Fibroblast of mammary gland (primary cell): ENCODE data around the gene SUOX.

Source experiments
- DNase-seq: peaks from one replicate; pipeline ENCODE4 v3.0.0-alpha.2; 2010; ENCODE audit warnings: low read depth
- H3K4me3 ChIP-seq: 2 replicates; pipeline ENCODE4 v1.5.1; 2011; ENCODE audit warnings: low read depth, mild to moderate bottlenecking, low read length, moderate library complexity; ENCODE audit not compliant: control insufficient read depth
- CTCF ChIP-seq: conservative IDR thresholded peaks from 2 replicates; pipeline ENCODE4 v1.5.1; 2011; ENCODE audit warnings: low read depth, low read length, inconsistent platforms; ENCODE audit not compliant: control insufficient read depth, insufficient read depth

The SUOX gene

DNA sequence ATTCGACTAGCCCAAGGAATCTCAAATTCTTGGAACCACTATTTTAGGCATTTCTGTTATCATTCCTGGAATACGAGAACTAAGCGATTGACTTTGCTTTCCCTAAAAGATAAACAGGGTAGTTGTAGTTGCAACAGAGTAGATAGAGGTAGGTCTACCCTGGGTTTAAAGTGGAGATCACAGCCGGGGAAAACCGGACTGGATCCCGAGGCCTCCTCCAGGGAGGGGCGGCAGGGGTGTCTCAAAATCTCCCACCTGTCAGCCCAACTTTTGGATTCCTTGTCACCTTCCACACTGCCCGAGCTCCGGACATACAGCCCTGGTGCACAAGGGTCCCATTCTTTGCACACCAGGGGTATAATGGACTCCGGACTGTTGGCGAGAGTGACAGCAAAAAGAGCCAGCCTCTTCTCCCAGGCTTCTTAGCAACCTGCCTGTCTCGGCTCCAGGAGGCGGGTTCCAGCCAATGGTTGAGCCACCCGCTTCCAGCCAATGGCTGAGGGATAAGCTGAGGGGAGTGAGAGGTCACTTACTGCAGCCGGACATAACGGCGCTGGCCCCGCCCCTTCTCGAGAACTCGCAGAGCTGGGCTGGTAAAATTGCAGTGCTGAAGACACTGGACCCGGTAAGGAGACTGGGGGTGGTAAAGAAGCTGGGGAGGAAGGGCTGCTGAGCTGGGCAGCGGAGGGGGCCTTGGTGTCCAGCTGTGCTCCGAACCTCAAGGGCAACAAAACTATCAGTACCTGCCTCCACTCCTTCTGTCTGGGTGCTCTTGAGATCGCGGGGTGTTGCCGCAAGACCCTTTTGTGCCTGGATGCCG, at the start of gene SUOX:
SUOX (plus strand) TSS at position 562 of the 820 bp plus-strand sequence. CDS start 4,946 bp downstream, outside the sequence.
- TF ChIP-seq CTCF: no peak
- peak within 1 kb of the TSS; percentile 86 for H3K4me3 ChIP-seq
- peak; percentile 96 for DNase-seq

DNA sequence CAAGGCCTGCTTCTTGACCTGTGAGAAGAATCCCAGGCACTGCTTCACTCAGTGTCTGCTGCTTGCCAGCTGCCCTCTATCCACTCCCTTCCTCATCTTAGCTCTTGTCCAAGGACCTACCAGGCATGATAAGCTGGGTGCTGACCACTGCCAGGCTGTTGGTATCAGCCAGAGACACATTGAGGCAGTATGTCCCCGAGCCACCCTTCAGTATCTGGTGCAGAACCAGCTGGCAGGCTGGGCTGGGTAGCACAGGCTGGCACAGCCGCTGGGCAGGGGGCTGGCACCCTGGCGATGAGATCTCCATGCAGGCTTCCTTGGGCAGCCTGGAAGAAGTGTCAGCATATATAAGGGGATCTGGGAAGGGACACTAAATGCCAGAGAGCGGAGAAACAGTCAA, 41.7 kb upstream of the SUOX start:
- no peak overlapping the region for H3K4me3 ChIP-seq

DNA sequence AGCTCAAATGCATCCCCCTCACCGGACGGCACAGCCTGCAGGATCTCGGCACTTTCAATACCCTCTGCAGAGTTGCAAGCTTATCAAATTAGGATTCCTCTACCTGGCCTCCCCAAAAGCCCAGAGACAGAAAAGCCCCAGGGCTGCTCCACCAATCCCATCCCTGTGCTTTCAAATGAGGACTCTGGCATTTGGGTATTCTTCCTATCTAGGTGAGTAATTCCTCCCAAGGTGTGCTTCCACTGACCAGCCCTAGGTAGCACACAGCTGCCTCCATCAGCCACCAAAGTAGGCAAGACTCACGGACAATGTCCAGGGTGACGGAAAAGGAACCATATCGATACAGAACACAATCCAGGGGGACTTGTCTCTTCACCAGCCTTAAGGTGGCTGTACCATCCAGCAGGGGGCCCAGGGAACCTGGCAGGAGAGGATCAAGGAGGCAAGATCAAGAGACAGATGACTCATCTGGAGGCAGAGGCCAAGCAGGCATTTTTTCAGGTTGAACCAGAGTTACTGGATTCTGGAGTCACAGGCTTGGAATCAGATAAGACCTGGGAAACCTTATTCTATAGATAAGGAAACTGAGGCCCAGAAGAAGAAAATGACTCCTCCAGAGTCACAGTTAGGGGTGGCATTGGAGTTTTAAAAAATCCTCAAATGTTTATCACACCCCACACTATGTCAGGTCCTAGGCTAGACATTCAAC, 41.1 kb upstream of the SUOX start:
- no peak overlapping the region for H3K4me3 ChIP-seq
- peak; percentile 49 for TF ChIP-seq CTCF
- DNase-seq: peak; percentile 71

More for the DNA sequence above, 41.7 kb upstream of the SUOX start:
- no peak for DNase-seq
- no peak for TF ChIP-seq CTCF

DNA sequence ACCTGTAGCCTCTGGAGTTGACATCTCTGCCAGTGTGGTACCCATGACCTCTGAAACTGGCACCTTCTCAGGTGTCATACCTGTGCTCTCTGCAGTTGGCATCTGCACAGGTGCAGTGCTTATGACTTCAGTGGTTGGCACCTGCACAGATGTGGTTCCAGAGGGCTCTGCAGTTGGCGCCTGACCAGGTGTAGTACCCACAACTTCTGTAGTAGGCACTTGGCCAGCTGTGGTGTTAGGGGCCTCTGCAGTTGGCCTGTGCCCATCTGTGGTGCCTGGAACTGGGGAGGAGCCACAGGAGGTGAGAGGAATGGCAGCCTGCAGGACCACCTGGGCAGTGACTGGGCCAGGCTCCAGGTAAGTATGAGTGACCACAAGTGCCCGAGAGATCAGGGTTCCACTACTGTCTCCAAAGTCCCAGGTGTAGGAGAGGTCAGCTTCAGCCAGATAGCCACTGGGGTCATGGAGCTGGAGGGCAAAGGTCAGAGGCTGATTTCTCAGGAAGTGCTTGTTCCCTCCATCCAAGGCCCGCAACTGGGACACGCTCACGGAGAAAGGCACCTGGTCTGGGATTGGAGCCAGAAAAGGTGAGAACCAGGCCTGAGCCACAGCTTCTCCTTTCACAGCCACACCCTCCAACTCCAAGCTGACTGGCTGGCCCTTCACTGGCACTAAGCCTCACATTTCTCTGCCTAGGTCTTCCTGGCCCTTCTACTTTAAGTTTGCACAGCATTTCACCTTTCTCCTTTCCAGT, 39.8 kb upstream of the SUOX start:
- no peak overlapping the region for H3K4me3 ChIP-seq
- no peak for TF ChIP-seq CTCF
- no peak for DNase-seq

DNA sequence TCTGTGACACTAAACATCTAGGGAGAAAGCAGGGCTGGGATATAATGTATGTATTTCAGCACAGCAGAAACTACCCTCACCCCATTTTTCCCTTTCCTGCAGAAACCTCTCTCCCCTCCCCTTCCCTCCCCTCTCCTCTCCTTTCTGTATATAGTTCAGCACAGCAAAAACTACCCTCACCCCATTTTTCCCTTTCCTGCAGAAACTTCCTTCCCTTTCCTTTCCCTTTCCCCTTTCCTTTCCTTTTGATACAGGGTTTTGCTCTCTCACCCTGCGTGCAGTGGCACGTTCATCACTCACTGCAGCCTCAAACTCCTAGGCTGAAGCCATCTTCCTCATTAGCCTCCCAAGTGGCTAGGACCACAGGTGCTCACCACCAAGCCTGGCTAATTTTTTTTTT, 33.3 kb upstream of the SUOX start:
- no peak overlapping the region for H3K4me3 ChIP-seq
- DNase-seq: no peak
- TF ChIP-seq CTCF: no peak

- no peak for DNase-seq
- TF ChIP-seq CTCF: no peak
- no peak overlapping the region for H3K4me3 ChIP-seq
These were observed 31.8 kb upstream of the SUOX start for GRCh38 chr12:55965240-55965639.
